GM19468 (cell line): ENCODE measurements around the gene USH2A.

Source experiments
- ATAC-seq: cut with Tn5 transposase; IDR thresholded peaks from one replicate; pipeline ENCODE4 v1.9.1; 2021; ENCODE audit warnings: mild to moderate bottlenecking, moderate library complexity, moderate number of reproducible peaks; ENCODE audit not compliant: unreplicated experiment; ENCODE audit errors: extremely low read depth

Gene USH2A

DNA sequence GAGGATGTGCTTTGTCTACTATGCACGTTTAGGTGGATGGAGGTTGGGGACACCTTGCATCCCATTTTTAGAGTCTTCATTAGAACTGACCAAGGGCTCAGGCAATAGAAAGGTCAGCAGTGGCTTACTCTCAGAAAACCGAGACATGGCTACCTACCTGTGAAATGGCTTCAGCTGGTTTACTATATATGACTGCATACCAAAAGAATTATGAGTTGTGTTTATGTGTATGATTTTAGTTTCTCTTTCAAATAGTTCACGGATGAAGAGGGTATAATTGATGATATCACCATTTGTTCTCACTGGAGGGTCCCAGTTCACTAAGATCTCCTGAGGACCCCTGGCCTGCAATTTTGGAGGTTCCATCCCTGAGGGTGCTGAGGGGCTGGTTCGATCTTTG is 749.3 kb downstream of the USH2A start:
- no peak for ATAC-seq

DNA sequence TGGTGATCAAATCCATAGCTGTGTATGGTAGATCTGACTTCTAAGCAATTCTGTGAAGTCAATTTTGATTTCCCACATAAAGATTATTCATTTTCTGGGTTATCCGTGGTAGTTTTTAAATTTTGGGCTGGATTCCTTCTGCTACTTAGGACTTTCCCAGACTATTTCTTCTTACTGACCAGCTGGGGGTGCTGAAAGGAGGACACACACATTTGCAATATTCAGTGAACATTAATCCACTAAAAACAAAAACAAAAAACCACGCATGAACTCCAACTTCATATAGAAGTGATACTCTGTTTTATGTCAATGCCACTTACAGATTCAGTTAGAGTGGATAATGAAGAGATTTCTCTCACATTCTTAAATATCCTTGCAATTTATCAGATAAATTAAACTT is 750.8 kb downstream of the USH2A start:
- no peak for ATAC-seq

DNA sequence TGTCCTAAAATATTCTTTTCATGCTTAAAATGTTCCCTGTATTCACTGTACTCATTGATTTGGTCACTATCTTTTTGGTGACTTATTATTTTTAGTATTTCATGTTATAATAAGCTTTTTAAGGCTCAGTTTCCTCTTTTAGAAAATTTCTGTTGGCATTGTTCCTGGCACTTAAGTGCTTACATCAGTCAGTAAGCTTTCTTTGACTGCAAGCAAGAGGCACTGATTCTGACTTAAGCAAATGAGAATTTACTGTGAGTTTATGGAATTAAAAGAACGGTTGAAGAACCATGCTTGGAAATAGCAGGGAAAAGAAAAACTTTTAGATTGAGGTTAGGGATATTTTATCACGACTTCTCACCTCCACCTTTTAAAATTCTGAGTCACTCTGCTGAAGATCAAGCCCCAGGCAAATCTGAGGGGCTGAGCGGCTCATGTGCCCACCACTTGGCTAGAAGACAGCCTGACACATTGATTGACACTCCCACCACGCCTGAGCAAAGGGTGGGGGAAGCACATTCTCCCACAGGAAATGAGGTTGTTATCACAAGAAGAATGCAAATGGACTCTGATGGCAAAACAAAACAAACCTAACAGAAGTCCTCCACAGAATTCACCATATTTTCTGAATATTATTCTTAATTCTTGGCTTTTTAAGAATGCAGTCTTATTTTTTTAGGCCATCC is 753.3 kb downstream of the USH2A start:
- no peak for ATAC-seq

DNA sequence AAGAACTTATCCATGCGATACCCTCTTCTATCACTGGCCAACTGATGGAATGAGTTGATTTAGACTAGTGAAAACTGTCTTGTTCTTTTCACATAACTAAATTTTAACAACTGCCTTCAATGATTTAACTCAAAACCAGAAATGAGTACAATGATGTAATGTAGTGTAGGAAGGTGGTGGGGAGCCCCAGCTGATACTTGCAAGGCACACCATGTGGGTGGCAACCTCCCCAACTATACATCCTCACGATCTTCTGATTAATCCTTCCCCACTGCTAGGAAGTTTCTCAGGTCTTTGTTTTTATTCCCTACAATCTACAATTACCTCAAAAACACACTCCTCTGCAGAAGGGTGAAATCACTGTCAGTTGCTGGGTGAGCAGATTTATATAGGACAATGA is 755.5 kb downstream of the USH2A start:
- ATAC-seq: no peak

DNA sequence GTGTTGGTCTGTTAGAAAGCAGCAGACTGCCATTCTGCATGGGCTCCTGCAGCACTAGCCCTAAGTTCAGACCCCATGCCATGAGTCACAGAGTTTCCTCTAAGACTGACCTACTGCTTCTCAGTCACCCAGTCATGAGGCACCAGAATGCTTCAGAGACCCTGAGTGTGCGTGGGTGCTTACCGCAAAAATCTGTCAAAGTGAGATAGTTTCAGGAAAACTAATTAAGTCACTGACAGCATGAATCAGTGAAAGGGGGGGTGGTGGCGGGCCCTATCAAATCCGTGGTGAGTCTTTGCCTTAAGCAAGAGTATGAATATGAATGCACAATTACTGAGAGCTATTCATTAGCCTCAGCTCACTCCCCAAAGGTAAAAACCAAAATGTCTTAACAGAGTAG is 758.0 kb downstream of the USH2A start:
- ATAC-seq: no peak

DNA sequence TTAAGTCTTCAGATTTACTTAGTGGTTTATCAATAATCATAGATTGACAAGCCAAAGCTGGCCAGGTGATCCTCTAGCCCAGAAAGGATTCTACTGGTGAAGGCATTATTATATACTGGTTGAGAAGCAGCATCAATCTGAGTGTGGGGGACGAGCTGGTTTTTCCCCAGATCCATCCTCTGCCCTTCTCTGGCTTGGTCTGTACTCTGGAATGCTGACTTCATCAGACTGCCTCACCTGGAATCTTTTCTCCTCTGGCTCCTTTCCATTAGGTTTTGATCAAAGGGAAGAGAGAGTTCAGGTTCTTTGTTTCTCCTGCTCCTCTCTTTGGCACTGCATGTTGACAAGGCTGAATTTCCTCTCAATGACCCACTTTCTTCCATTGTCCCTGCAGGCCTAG is 762.2 kb downstream of the USH2A start:
- no peak for ATAC-seq

DNA sequence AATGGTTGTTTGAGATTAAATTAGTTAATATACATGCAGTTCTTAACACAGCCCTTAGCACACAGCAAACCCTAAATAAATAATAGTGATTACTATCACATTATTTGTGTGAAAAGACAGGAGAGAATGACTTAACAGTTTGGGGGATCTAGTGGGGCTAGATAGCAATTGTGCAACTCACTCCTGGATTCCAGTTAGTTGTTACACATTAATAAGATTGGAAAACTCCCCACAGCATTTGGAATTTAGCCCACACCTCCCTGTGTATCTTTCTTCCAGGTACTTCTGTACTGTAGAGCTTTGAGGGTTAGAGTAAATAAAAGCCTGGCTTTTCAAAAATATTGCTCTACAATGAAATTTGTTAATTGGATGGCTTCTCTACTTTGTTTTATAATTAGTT is 763.0 kb downstream of the USH2A start:
- no peak for ATAC-seq

DNA sequence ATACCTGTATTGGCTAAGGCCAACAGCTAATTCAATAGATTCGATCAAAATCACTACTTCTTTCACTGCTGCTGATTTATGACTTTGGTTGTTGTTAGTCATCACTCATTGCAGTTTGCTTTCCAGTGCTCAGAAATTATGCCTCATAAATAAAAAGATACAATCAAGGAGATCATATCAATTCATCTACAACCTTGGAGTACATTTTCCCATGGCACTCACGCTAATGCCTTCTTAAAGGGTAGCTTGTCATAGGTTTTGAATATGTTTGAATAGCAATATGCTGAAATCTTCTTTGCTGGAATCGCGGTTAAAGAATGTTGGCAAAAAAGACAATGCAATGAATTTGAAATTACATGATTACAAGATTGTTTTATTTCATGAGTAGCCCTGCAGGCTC is 766.2 kb downstream of the USH2A start:
- no peak for ATAC-seq

DNA sequence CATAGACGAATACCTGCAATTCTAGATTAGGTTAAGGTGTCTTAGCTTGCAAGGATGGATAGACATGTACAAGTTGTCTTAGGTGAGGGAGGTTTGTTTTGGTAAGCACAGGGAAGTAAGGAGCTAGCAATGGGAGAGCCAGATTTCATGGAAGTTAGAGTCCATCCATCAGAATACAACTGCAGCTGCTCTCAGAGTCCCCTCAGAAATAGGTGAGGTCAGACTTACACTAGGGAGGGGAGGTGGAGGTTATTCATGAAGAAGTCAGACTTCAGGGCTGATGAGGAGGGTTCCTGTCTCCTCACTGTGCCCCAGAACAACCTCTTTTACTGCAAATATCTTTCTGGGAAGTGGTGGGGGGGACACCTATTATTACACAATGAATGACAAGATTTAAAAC is 770.9 kb downstream of the USH2A start:
- no peak for ATAC-seq

DNA sequence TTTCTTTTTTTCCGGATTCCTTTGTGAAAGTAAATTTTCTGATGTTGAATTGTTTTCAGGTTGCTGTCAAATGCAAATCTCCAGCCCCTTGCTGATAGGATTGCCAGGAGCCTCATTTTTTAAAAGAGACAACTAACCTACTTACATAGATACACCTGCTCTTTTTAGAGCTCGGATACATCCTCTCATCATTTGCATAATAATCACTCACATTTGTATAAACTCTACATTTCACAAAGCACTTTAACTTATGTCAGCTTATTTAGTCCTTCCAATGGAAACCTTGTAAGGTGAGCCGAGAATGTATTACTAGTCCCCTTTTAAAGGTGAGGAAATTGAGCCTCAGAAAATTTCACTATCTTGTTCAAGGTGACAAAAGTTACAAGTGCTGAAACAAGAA is 771.4 kb downstream of the USH2A start:
- no peak for ATAC-seq

DNA sequence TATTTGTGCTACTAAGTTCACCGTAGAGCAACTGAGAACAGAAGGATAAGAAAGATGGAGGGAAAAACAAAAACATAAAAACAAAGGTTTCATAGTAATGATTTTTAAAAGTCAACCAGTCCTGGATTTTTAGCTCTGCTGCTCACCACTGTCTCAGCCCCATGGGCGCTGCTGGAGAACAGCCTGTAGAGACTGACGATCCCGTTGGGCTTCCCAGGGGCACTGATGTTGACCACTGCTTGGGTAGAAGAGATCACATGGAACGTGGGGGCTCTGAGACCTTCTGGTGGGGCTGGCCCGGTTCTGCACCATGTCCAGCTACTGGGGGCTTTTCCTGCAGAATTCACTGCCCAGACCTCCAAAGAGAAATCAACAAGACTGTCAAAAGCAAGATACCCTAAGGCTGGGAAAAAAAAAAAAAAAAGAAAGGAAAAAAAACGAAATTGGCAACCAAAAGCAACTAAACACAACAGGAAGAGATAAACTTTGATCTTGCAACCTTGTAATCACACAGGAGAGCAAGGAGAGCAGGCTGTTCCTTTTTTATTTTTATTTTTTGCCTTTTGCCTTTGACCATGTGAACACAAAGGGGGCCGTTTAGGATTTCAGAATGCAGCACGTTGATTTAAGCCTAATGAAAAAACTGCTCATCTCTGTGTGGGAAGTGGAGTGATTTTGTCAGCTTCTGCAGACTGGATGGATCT is 772.6 kb downstream of the USH2A start:
- ATAC-seq: no peak

DNA sequence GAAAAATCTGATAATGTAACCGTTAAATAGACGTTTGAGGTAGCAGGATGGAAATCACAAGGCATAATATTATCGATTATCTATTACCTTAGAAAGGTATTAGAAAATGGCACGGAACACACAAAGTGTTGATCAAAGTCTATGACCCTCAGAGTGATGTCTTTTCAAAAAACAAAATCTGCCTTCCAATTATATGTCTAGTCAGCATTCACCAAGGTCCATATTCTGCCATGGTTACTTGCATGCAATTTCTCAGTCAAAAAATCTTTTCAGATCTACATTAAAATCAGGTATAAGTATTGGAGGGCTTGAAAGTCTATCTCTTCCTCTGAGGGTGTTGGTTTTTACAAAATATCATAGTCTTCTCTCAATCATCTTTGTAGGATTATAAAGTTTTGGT is 774.3 kb downstream of the USH2A start:
- no peak for ATAC-seq

DNA sequence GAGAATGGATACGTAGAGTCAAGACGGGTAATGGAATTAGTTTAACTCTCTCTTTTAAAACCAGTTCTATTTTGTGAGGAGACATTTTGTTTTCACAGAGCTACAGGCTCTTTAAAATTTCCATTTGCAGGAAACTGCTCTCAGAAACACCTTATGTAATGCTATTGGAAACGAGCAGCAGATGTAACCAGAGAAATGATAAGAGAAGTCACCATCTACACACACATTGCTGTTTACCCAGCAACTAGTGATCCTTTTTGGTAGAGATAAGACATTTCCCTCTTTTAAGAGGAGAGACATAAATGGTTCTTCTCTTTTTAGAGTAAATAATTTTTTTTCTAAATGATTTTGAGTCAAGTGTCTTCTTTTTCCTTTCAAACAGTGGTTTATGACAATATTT is 775.5 kb downstream of the USH2A start:
- ATAC-seq: no peak

DNA sequence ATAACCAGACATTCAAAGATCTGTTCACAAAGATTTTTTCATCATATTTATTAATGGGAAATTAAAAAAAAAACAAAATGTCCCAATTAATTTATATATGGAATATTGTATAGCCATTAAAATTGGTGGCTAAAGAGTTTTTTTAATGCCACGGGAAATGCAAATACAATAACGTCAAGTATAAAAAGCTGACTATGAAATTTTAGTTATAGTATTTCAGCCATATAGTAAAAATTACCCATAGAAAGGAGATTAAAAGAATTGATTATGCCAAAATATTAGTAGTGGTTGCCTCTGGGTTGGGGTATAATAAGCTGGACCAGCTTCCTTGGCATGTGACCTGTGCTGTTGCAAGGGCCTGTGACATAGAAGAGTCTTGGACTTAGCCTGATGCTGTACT is 777.4 kb downstream of the USH2A start:
- no peak for ATAC-seq

DNA sequence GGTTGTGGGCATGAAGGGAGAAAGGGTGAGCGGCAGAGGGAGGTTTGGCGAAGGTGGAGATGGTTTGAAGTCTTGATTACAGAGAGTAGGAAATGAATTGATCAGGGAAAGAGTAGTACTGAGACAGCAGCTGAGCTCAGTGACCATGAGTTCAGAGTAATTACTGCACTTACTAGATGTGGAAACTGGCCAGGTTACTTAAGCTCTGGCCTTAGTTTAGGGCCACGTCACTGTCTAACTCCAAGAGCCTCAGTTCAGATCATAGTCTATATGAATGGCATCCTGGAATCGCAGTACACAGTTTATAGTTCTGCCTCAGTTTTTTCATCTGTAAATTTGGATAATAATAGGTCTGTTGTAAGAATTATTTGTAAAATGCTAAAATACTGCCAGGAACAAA is 778.1 kb downstream of the USH2A start:
- ATAC-seq: no peak

DNA sequence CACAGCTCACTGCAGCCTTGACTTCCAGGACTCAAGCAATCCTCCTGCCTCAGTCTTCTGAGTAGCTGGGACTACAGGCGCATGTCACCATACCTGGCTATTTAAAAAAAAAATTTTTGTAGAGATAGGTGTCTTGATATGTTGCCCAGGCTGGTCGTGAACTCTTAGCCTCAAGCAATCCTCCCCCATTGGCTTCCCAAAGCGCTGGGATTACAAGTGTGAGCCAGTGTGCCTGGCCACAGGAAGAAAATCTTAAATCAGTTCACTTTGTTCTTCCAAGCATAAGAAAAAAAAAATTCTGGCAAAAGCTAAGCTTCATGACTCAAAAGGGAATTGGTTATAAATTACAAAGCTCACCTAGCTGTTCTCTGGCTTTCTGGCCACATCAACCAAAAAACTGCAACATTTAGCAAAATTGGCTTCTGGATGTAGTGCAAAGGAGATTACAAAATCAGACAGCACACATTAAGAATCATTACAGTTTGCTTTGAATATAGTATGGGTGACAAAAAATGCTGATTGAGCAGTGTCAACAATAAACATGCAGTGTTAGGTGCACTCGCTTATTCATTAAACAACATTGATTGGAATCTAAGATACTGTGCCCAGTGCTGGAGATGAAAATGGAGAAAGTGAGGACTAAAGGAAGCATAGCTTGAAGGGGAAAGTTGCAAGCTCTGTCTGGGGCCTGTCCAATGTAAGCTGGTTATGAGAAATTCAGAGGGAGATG is 779.5 kb downstream of the USH2A start:
- ATAC-seq: no peak

DNA sequence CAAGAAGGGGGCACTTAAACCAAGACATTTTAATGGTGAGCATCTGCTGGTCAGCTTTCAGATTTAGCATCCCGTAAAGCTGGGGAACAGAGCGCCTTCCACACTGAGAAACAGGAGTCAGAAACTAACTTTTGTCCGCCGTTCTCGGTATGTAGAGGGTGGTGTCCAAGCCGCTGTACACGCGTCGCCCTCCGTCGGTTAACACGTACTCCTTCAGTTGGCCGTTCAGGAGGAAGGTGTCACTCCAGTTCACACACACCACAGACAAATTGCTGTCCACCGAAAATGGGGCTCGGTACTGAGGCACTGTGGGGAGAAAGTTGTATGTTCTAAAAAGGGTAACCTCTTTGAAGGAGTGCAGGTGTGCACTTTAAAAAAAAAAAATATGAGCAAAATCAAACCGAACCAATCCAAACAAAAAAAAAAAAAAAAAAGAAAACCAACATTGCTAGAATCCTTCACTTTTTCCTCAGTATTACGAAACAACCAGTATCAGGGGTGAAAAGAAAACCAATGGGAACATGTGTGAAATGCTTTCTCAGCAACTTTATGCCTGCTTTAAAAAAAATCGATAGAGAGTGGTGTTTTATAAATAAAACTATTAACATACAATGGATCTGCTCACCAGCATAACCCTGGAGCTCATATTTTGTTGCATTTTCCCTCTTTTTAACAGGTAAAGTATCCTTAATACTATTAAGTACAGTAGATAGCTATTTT is 782.7 kb downstream of the USH2A start:
- ATAC-seq: no peak

DNA sequence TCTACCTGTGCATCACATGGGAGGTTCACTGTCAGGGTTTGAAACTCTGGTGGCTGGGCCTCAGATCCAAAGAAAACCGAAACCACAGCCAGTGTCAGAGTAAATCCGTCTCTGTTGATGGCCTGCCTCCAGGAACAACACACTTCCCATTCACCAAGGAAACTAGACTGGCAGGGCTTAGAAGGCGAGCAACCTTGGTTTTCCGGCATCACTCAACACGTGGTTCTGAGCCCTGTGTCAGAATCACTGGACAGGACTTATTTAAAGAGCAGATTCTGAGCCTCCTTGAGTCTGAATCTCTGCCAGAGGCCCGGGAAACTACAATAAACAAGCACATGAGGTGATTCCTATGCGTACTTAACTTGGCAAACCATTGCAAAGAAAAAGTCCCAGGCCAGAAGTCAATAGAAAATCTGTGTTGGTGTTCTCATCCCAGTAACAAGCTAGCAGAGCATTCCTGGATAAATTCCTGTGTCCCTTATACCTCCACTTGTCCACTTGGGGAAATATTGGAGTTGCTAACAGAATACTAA is 786.1 kb downstream of the USH2A start:
- ATAC-seq: no peak

DNA sequence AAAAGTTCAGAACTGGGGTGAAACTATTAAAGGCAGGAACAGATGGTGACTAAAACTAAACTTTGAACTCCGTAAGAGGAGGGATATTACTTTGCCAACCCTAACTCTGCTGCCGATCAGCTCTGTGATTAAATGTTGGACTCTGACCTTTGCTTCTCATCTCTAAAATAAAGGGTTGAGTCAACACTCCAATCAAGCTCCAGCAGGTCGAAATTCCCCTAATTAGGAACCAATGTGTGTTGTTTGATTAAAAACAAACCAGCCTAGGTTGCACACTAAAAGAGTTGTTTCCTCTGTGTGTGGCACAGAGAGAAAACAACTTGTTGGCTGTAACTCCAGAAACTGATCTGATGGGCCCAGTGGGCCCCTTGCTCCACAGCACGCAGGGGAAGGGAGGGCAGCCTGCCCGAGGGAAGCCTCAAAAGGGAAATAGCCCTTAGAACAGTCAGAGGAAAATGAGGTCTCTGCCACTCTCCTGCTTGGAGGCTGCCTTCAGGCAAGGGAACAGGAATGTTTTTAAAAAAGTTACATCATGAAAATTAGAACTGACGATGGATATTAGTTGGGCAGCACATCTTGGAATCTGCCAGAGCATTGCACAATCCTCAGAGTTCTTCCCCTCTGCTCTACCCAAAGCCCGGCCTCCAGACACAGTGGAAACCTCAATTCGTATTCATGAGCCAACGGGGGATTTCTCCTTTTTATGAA is 786.8 kb downstream of the USH2A start:
- ATAC-seq: no peak

DNA sequence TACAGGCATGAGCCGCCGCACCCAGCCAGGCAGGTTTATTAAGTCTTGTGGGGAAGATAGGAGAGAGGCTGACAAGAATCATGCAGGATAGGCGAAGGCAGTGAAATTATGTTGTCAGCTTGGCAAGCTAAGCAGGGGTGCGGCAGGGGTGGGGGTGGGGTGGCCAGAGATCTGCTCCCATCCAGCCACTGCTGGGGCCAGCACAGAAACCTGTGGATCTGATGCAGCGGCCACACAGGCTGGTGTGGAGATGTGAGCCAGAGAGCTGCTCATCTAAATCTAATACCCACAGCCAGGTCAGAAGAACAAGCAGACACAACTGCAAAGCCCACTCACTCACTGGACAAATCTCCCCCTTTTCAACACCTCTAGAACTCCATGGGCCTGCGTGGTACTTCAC is 787.4 kb downstream of the USH2A start:
- ATAC-seq: no peak
